Coronary artery (tissue), 2 donors: ENCODE data around the gene PKN3.
A peak's percentile ranks its signal among the peaks of the same experiment; 100 is the strongest.
"Not testable (repeated sequence)": the region's sequence is repeated elsewhere in the genome, so short reads cannot be mapped to it uniquely, and the experiment has no call there.

Experiments
- DNase-seq: peaks from one replicate; pipeline ENCODE4 v3.0.0-alpha.2; 2017; ENCODE audit warnings: low spot score
- H3K27ac ChIP-seq, 2 donors: fragments of 200-600 bp; sonication (generic); one replicate each; pipeline ENCODE4 v1.5.1; 2016 to 2019
- H3K4me3 ChIP-seq: fragments of 200-600 bp; sonication (generic); 2 replicates; pipeline ENCODE4 v1.5.1; 2016; ENCODE audit warnings: mild to moderate bottlenecking, moderate library complexity
- TF ChIP-seq, protein P1 (sequence below): fragments of 200-600 bp; sonication (generic); IDR thresholded peaks from one replicate; pipeline ENCODE4 v1.5.1; 2019; ENCODE audit warnings: antibody characterized with exemption

Gene PKN3

DNA sequence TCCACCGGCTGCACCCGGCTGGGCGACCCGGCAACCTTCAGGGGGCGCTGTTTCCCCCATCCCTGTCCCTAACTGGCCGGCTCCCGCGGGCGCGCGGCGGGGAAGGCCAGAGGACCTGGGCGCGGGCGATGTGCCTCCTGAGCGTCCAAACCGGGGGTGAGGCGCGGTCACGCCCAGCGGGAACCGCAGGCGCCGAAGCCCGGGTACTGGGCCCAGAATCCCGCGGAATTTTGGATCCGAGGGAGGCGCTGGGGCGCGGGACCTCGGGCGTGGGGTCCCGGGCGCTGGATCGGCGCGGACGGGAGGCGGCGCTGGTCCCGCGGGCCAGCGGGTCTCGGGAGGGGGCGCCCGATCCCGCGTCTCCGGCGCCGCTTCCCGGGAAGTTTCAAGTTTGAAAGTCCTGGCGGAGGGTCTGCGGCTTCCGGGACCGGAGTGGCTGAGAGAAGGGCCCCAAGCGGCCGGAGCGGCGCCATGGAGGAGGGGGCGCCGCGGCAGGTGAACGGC is at the start of gene PKN3:
Gene PKN3, plus strand, starts transcription at position 59 of the 504 bp plus-strand sequence. Its CDS starts 413 bp downstream, at position 472.
- TF ChIP-seq, protein P1, sequence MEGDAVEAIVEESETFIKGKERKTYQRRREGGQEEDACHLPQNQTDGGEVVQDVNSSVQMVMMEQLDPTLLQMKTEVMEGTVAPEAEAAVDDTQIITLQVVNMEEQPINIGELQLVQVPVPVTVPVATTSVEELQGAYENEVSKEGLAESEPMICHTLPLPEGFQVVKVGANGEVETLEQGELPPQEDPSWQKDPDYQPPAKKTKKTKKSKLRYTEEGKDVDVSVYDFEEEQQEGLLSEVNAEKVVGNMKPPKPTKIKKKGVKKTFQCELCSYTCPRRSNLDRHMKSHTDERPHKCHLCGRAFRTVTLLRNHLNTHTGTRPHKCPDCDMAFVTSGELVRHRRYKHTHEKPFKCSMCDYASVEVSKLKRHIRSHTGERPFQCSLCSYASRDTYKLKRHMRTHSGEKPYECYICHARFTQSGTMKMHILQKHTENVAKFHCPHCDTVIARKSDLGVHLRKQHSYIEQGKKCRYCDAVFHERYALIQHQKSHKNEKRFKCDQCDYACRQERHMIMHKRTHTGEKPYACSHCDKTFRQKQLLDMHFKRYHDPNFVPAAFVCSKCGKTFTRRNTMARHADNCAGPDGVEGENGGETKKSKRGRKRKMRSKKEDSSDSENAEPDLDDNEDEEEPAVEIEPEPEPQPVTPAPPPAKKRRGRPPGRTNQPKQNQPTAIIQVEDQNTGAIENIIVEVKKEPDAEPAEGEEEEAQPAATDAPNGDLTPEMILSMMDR = peak; percentile 93
- Histone ChIP-seq H3K27ac (peak within 1 kb of the TSS; percentile 25 to 79), H3K4me3 (peak within 1 kb of the TSS; percentile 91)
- peak; percentile 92 for DNase-seq

DNA sequence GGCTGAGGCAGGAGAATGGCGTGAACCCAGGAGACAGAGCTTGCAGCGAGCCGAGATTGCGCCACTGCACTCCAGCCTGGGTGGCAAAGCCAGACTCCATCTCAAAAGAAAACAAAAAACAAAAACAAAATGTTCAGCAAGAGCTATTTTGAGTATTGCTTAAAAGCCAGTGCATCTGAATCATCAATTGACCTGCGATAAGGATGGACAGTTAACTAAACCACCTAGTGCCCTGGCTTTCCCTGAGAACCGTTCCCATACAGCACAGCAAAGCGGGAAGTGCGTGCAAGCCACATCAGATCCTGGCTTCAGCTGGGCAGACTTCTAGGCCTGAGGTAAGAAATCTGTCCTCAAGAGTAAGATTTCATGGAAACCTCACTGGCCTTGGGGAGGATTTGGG is 48.4 kb upstream of the PKN3 start:
- TF ChIP-seq, protein P1 = no peak

DNA sequence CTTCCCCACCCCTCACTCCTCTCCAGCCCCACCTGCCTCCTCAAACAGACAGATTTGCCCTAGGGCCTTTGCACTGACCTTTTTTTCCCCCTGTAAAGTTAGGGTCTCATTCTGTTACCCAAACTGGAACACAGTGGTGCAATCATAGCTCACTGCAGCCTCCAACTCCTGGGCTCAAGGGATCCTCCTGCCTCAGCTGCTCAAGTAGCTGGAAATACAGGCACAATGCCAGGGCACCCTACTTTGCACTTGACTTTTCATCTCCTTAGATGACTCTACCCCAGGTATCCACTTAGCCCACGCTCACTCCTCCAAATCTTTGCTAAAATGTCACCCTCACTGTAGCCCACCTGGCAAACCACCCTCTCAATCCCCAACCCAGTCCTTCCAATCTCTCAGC is 47.8 kb upstream of the PKN3 start:
- TF ChIP-seq, protein P1 = no peak
- H3K27ac ChIP-seq = no peak overlapping the region
- no peak for DNase-seq
- H3K4me3 ChIP-seq = no peak overlapping the region

More for the DNA sequence above, 48.4 kb upstream of the PKN3 start:
- no peak overlapping the region for H3K4me3 ChIP-seq
- H3K27ac ChIP-seq = no peak overlapping the region
- no peak for DNase-seq

DNA sequence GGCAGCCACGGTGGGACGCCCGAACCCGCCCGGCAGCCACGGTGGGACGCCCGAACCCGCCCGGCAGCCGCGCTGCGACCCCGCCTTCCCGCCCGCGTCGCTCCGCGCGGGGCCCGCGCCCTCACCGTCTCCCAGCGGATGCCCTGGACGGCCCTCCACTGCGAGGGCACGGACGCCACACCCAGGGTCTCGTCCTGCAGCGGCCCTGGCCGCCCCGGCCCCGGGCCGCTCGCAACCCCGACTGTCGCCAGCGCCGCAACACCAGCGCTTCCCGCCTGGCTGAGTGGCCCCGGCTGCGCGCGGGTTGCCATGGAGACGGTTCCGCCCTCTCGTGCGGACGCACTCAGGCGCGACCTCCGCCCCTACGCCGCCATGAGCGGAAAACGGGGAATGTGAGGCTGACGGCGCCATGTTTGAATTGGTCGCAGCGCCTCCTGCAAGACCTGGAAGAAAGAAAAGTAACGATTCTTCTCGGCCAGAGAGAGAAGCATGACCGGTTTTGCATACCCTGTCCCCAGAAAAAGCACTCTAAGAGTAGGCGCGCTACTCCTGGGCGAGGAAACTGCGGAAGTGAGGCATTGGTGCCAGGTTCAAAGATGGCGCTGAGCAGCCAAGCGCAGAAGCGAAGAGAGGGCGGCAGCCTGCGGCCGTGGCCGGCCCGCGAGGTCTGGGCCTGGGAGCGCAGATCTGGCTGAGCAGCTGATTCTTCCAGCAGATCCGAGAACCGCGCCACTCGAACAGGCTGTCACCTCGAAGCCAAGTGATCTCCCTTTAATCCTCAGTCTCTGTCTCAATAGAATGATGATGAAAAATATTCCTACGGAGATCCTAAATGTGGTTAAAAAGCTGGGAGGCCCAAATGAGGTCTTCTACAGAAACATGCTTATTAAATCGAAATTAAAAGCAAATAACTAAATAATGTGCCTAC is 45.6 kb upstream of the PKN3 start, which contains the start of gene DYNC2I2:
Gene DYNC2I2, minus strand, starts transcription at position 432 of the 928 bp plus-strand sequence. Its CDS starts 121 bp downstream, at position 311.
- TF ChIP-seq, protein P1 = no peak
- Histone ChIP-seq H3K4me3 (peak within 1 kb of the TSS; percentile 91), H3K27ac (peak within 1 kb of the TSS; percentile 87 to 92)
- peak; percentile 96 for DNase-seq

DNA sequence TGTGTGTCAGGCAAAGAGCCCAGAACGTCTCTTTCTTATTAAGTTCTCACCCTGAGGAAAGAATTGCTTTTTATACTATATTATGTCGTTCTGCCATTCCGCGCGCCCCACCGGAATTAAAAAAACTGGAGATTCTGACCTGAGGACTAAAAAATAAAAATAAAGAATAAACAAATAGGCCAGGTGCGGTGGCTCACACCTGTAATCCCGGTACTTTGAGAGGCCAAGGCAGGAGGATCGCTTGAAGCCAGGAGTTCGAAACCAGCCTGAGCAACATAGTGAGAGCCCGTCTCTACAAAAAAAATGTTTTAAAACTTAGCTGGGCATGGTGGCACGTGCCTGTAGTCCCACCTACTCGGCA is 45.0 kb upstream of the PKN3 start:
- peak overlapping the region; percentile 87 to 92 for H3K27ac ChIP-seq
- TF ChIP-seq, protein P1 = no peak
- no peak for DNase-seq
- peak overlapping the region; percentile 91 for H3K4me3 ChIP-seq

DNA sequence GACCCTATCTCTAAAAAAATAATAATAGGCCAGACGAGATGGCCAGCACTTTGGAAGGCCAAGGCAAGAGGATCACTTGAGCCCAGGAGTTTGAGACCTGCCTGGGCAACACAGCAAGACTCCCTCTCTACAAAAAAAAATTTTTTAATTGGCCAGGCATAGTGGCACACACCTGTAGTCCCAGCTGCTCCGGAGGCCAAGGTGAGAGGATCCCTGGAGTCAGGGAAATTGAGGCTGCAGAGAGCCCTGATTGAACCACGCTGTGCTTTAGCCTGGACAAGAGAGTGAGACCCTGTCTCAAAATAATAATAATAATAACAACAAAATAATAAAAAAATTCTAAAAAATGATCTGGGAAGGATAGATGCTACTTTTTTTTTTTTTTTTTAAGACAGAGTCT is 44.5 kb upstream of the PKN3 start:
- Histone ChIP-seq H3K4me3 (no peak overlapping the region), H3K27ac (no peak overlapping the region)
- TF ChIP-seq, protein P1 = no peak
- no peak for DNase-seq

DNA sequence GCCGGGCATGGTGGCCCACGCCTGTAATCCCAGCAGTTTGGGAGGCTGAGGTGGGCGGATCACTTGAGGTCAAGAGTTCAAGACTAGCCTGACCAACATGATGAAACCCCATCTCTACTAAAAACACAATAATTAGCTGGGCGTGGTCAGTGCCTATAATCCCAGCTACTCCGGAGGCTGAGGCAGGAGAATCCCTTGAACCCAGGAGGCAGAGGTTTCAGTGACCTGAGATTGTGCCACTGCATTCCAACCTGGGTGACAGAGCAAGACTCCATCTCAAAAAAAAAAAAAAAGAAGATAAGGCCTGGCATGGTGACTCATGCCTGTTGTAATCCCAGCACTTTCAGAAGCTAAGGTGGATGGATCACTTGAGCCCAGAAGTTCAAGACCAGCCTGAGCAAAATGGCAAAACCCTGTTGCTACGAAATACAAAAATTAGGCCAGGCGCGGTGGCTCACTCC is 35.8 kb upstream of the PKN3 start:
- not testable (repeated sequence) for H3K27ac ChIP-seq, H3K4me3 ChIP-seq

More for the DNA sequence above, 35.8 kb upstream of the PKN3 start:
- not testable (repeated sequence) for DNase-seq
